C4-2B (cell line): ENCODE results near the gene THSD1.
"Not testable (repeated sequence)": the region's sequence is repeated elsewhere in the genome, so short reads cannot be mapped to it uniquely, and the experiment has no call there.

Experiments
- ZFX ChIP-seq: fragments of 450-650 bp; IDR thresholded peaks from 2 replicates; pipeline ENCODE4 v1.6.1; 2017
- TF ChIP-seq, protein P1 (sequence below): fragments of 450-650 bp; conservative IDR thresholded peaks from 2 replicates; pipeline ENCODE4 v1.5.1; 2017; ENCODE audit warnings: mild to moderate bottlenecking

DNA sequence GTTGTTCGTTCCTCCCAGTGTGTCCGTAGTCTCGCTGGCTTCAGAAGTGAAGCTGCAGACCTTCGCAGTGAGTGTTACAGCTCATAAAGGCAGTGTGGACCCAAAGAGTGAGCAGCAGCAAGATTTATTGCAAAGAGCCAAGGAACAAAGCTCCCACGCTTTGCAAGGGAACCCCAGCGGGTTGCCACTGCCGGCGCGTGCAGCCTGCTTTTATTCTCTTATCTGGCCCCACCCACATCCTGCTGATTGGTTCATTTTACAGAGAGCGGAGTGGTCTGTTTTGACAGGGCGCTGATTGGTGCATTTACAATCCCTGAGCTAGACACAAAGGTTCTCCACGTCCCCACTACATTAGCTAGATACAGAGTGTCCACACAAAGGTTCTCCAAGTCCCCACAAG lies 1.5 kb upstream of the THSD1 start:
- TF ChIP-seq, protein P1, sequence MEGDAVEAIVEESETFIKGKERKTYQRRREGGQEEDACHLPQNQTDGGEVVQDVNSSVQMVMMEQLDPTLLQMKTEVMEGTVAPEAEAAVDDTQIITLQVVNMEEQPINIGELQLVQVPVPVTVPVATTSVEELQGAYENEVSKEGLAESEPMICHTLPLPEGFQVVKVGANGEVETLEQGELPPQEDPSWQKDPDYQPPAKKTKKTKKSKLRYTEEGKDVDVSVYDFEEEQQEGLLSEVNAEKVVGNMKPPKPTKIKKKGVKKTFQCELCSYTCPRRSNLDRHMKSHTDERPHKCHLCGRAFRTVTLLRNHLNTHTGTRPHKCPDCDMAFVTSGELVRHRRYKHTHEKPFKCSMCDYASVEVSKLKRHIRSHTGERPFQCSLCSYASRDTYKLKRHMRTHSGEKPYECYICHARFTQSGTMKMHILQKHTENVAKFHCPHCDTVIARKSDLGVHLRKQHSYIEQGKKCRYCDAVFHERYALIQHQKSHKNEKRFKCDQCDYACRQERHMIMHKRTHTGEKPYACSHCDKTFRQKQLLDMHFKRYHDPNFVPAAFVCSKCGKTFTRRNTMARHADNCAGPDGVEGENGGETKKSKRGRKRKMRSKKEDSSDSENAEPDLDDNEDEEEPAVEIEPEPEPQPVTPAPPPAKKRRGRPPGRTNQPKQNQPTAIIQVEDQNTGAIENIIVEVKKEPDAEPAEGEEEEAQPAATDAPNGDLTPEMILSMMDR: not testable (repeated sequence)
- TF ChIP-seq ZFX: not testable (repeated sequence)
